ENCODE data around the gene UBA7. TPM values are rescaled to one million over a fixed set of nuclear protein-coding genes. Genes with fewer than 3 reads are reported as not detected.

The UBA7 gene
- total RNA-seq, 4 donors from 2014 or later, result 16.2 to 62.7 (median 31.1) TPM

GRCh38 chr3:49759226-49759625 lies 54.5 kb downstream of the UBA7 start:
- 11 to 20% methylated on average over 1 of the region's 1 CpG for WGBS, 2 donors (ENCODE audit: low coverage in 1 of 2)

GRCh38 chr3:49757197-49757596 lies 56.6 kb downstream of the UBA7 start:
- Histone ChIP-seq H3K9me3 (no peaks in the 10 kb centered on the region), H3K27ac (no peak overlapping the region), H3K27me3 (no peaks in the 10 kb centered on the region), H3K4me3 (no peak overlapping the region), H3K4me1 (peaks cover 0 to 48% (median 0%) of the 10 kb centered on the region in 3 donors), H3K36me3 (peaks cover 0 to 2% of the 10 kb centered on the region in 2 donors)
- 50% methylated on average over 2 of the region's 2 CpGs; no CpG with 5 or more reads in 1 of the 2 donors for WGBS, 2 donors (ENCODE audit: low coverage in 1 of 2)
- TF ChIP-seq EP300 (IDR thresholded peaks at IDR 0.05), result no peak
- TF ChIP-seq CTCF (IDR thresholded peaks at IDR 0.05), result no peak
- no peak for TF ChIP-seq POLR2AphosphoS5 (IDR thresholded peaks at IDR 0.05)
- TF ChIP-seq POLR2A (IDR thresholded peaks at IDR 0.05), result no peak
- ATAC-seq, result no peak

More at GRCh38 chr3:49759226-49759625, 54.5 kb downstream of the UBA7 start:
- peaks cover 0 to 7% of the 10 kb centered on the region in 2 donors for H3K36me3 ChIP-seq
- ATAC-seq, result no peak
- H3K27ac ChIP-seq, result no peak overlapping the region
- peaks cover 0 to 32% (median 0%) of the 10 kb centered on the region in 3 donors for H3K4me1 ChIP-seq
- H3K4me3 ChIP-seq, result no peak overlapping the region
- TF ChIP-seq CTCF (IDR thresholded peaks at IDR 0.05) (no peak), EP300 (IDR thresholded peaks at IDR 0.05) (no peak), POLR2AphosphoS5 (IDR thresholded peaks at IDR 0.05) (no peak), POLR2A (IDR thresholded peaks at IDR 0.05) (no peak)
- H3K27me3 ChIP-seq, result no peaks in the 10 kb centered on the region
- H3K9me3 ChIP-seq, result no peaks in the 10 kb centered on the region

- ATAC-seq, result no peak
- Histone ChIP-seq H3K36me3 (no peaks in the 10 kb centered on the region), H3K27ac (no peak overlapping the region), H3K27me3 (no peaks in the 10 kb centered on the region), H3K9me3 (no peaks in the 10 kb centered on the region), H3K4me3 (no peak overlapping the region), H3K4me1 (peaks cover 0 to 48% (median 0%) of the 10 kb centered on the region in 3 donors)
- TF ChIP-seq POLR2A (IDR thresholded peaks at IDR 0.05) (no peak), POLR2AphosphoS5 (IDR thresholded peaks at IDR 0.05) (no peak), CTCF (IDR thresholded peaks at IDR 0.05) (no peak), EP300 (IDR thresholded peaks at IDR 0.05) (no peak)
- WGBS, 2 donors (ENCODE audit: low coverage in 1 of 2), result 75 to 100% methylated on average over 1 of the region's 1 CpG
Measured at GRCh38 chr3:49756036-49756435, 57.7 kb downstream of the UBA7 start.

Small RNAs within 50 kb of the gene (small RNA-seq; reads per million reads assigned to genes)
- gene COX6CP14, result 0 reads per million in 4 donors
- 0 reads per million in 4 donors for gene RN7SL217P

Other genes with a start within 250 kb of the UBA7 start
- gene APEH, start 139.6 kb downstream of the UBA7 start, total RNA-seq, result 10 to 100 TPM; 61.4 to 80.2 (median 71.5) TPM
- gene MST1, start 124.5 kb downstream of the UBA7 start, total RNA-seq, result 1 to 10 TPM in 3 of 4 donors, under 1 TPM in 1; 0.89 to 7.3 (median 4.4) TPM
- gene RNF123, start 124.4 kb downstream of the UBA7 start, total RNA-seq, result 10 to 100 TPM; 18.5 to 31.2 (median 21.8) TPM
- under 1 TPM in 2 of 4 donors, not detected in 2; 0.27 to 0.31 TPM for gene AMIGO3, start 94.3 kb downstream of the UBA7 start, total RNA-seq
- 10 to 100 TPM; 15.6 to 20.5 (median 17.3) TPM for gene GMPPB, start 90.0 kb downstream of the UBA7 start, total RNA-seq
- gene IP6K1, start 27.4 kb downstream of the UBA7 start, total RNA-seq, result 10 to 100 TPM; 37.8 to 64.9 (median 43.5) TPM
- under 1 TPM in 1 of 4 donors, not detected in 3; 0.40 TPM for gene CDHR4, start 14.1 kb downstream of the UBA7 start, total RNA-seq
- gene INKA1, start 10.7 kb downstream of the UBA7 start, total RNA-seq, result 1 to 10 TPM; 1.3 to 3.4 (median 3.1) TPM
- 1 to 10 TPM in 3 of 4 donors, under 1 TPM in 1; 0.81 to 1.8 (median 1.6) TPM for gene TRAIP, start 42.6 kb upstream of the UBA7 start, total RNA-seq
- not detected for gene CAMKV, start 56.0 kb upstream of the UBA7 start, total RNA-seq
- 1 to 10 TPM; 1.2 to 5.9 (median 2.0) TPM for gene MST1R, start 89.9 kb upstream of the UBA7 start, total RNA-seq
- 10 to 100 TPM in 2 of 4 donors, 1 to 10 TPM in 2; 9.0 to 21.8 (median 10.8) TPM for gene MON1A, start 115.9 kb upstream of the UBA7 start, total RNA-seq
- gene RBM6, start 126.2 kb upstream of the UBA7 start, total RNA-seq, result 100 to 1,000 TPM in 2 of 4 donors, 10 to 100 TPM in 2; 39.0 to 135 (median 84.2) TPM